ENCODE results near the gene IQSEC3. TPM values are rescaled to one million over a fixed set of nuclear protein-coding genes. Genes with fewer than 3 reads are reported as not detected.
"Not testable (repeated sequence)": the region's sequence is repeated elsewhere in the genome, so short reads cannot be mapped to it uniquely, and the experiment has no call there.

The IQSEC3 gene
- total RNA-seq, 1 donor from 2014 or later, result 0.82 TPM

DNA sequence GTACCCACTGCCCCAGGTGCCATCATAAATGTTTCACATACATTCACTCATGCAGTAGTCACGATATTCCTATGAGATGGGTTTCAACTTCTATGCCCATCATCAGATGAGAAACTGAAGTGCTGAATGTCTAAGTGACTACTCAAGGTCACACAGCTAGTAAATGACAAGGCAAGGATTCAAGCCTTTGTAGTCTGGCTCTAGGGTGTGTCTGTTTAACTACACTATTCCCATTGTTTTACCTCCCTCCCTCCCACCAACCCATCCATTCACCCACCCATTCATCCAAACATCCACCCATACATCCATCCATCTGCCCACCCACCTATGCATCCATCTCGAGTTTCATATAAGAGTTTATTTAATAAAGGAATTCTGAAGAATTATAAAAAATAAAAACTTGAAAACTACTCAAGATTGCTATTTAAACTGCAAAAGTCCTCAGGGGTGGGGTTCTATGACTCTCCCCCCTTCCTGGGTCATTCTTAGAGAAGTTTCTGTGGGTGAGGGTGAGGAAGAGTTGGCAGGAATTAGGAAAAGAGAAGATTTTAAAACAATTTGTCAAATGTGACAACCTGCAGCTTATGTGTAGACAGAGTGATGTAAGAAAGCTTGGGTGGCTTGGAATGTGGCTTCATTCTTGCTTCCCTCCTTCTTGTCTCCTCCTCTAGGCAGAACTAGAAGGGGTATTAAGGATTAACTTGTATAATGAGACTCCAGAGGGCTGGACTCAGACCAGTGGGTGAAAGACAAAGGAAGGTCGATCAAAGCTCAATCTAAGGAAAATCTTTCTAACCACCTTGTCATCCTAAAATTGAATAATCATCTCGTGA is 13.4 kb upstream of the IQSEC3 start:
- DNase-seq, result not testable (repeated sequence)

DNA sequence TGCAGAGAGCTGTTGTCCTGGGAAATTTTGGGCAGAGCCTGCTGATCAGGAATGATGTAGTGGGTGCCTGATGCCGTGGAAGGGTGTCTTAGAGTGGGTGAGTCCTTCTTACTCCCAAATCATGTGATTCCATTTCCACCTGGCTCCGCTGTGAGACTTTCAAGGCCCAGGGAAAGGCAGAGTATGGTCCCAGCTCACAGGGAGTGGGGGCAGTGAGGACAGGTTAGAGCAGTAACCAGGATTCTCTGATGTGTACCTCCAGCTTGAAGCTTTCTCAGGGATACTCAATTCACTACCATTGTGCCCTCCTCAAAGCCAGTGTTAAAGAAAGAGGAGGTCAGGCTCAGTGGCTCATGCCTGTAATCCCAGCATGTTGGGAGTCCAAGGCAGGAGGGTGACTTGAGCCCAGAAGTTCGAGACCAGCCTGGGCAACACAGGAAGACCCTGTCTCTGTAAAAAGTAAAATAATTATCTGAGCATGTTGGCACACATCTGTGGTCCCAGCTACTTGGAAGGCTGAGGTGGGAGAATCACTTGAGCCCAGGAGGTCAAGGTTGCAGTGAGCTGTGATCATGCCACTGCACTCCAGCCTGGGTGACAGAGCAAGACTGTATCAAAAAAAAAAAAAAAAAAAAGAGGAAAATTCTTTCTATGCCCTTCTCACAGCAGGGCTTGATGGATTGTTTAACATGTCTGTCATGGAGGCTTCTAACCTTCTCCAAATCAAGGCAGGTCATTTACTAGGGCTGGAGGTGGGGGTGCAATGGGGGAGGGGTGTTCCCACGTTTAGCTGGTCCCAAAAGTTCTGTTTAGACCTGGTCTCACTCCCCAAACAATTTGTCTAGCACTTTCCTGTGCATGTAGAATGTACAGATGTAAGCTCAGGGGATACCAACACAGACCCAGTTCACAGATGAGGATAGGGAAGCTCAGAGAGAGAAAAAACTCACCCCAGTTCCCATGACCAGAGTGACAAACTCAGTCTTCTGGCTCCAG is 12.5 kb upstream of the IQSEC3 start:
- DNase-seq, result no peak

DNA sequence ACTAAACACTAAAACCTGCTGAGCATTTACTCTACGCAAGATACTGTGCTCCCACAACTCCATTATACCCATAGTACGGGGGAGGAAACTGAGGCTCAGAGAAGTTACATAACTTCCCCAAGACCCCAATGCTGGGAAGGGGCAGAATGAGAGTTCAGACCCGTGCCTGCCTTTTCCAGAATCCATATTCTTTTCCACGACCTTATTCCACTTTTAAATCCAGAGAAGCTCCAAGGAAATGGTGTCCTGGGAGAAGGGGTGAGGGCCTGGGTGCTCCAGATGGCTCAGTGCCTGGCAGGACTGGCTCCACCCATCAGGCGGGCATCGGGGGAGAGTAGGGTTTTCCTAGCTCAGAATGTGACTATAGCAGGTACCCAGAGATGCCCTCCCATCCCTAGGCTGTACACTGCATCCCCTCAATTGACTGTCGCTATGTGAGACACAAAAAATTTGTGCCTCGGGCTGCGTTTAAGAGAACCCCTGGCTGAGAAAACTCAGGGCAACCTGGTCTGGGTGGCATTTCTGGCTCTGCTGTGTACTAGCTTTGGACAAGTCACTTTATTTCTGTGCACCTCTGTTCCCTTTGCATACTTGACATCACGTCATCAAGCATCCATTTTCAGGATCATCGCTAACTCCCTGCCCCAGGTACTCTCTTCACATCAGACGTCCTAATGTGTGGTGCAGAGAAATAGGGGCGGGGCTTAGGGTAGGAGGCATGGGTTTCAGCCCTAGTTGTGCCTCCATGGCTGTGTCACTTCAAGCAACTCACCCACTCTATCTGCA is 11.6 kb upstream of the IQSEC3 start:
- no peak for DNase-seq

DNA sequence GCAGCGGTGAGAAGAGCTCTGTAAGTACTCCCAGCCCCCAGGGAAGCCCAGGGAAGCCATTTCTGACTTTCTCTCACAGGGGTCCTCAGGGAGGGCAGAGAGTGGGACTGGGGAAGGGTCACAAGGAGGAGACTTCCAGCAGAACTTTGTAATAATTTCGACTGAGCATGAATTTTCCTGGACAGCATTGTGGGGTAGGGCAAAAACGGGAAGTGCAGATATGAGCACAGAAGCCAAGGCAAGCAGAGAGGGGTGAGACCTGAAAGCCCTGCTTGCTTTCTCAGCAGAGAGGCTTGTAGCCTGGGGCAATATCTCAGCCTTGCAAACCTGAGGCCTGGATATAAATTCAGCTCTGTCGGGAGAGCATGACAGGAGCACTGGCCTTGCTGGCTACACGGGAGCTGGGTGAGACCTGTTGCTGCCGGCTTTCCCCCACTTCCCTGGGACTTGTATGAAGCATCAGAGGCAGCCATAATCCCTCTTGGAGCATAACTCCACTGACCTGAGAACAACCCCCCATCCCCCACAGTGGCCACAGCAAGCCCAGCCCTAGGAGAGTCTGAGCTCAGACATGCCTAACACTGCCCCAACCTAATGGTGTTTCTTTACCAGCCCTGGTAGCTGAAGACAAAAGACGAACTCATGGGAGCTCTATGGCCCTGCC is 9.8 kb upstream of the IQSEC3 start:
- DNase-seq, result no peak

DNA sequence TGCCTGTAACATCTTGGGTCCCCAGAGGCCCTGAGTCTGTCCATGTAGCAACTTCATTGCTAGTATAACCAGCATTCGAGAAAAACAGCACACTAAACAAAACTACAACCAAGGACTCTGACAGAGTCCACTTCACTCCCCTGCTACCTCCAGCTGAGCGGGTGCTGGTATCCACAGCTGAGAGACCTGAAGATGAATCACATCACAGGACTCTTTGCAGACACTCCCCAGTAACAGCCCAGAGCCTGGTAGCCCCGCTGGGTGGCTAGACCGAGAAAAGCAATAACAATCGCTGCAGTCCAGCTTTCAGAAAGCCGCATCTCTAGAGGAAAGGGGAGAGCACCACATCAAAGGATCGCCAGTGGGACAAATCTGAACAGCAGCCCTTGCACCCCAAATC is 9.0 kb upstream of the IQSEC3 start:
- no peak for DNase-seq

DNA sequence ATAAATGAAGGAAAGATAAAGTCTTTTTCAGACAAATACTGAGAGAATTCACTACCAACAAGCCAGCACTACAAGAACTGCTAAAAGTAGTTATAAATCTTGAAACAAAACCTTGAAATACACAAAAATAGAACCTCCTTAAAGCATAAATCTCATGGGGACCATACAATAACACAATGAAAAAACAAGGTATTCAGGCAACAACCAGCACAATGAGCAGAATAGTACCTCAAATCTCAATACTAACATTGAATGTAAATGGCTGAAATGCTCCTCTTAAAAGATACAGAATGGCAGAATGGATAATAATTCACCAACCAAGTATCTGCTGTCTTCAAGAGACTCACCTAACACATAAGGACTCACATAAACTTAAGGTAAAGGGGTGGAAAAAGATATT is 7.7 kb upstream of the IQSEC3 start:
- DNase-seq, result no peak

DNA sequence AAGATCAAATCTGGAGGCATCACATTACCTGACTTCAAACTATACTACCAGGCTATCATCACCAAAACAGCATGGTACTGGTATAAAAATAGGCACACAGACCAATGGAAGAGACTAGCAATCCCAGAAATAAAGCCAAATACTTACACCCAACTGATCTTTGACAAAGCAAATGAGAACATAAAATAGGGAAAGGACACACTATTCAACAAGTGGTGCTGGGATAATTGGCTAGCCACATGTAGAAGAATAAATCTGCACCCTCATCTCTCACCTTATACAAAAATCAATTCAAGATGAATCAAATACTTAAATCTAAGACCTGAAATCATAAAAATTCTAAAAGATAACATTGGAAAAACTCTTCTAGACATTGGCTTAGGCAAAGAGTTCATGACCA is 4.7 kb upstream of the IQSEC3 start:
- DNase-seq, result not testable (repeated sequence)

DNA sequence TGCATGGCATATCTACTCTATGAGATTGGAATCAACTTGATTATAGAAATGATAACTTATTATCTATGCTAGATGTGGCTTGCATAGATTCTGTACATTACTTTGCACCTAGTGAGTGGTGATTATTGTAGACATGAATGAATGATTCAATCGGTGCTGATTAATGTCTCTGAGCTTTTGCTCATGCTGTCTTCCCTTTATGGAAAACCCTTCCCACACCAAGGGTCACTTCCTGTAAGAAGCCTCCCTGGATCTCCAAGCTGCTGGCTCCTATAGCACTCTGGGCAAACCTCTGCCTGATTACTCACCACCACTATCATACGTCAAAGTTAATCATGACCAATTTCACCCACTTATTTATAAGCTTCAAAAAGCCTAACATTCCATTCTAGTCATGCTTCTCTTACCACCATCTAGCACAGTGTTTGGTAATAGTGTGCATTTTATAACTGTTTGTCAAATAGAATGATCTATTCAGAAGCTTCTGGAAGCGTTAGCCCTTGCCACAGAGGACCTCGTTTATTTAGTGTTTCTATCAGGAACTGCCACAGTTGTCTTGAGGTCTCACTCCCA is 990 bp upstream of the IQSEC3 start:
- DNase-seq, result not testable (repeated sequence)

DNA sequence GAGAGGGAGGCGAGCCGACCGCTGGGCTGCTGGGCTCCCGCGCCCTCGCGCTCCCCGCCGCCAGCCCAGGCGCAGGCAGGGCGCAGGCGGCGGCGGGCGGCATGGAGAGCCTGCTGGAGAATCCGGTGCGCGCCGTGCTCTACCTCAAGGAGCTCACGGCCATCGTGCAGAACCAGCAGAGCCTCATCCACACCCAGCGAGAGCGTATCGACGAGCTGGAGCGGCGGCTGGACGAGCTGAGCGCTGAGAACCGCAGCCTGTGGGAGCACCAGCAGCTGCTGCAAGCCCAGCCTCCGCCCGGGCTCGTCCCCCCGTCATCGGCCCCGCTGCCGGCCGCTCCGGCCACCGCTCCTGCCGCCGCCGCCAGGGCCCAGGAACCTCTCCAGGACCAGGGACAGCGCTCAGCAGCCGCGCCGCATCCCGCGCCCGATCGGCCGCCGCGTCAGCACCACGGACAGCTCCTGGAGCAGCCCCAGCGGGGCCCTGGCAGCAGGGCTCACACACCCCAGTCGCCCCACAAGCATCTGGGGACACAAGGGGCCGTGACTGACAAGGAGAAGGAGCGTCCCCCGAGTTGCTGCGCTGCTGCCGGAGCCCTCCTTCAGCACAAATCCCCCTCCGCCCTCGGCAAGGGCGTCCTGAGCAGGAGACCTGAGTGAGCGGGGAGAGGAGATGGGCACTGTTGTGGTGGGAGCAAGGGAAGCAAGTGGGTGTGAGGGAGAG is 376 bp downstream of the IQSEC3 start:
- DNase-seq, result peak; percentile 73

DNA sequence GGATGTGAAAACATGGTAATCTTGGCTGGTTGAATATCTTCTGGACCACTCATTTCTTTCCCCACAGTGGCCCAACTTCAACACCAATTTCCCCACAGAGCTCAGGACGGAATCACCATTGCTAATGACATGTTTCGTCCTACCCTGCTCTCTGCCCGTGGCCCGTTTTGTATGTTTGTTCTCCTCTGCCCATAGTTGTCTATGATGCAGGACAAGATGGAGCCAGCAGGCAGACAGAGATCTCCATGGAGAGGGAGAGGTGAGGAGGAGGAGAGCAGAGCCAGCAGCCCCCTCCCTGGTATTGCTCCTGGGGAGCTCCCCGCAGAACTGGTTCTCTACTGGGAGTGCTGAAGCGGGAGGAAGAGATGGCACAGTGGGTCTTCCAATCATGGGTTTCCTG is 3.1 kb downstream of the IQSEC3 start:
- DNase-seq, result not testable (repeated sequence)

DNA sequence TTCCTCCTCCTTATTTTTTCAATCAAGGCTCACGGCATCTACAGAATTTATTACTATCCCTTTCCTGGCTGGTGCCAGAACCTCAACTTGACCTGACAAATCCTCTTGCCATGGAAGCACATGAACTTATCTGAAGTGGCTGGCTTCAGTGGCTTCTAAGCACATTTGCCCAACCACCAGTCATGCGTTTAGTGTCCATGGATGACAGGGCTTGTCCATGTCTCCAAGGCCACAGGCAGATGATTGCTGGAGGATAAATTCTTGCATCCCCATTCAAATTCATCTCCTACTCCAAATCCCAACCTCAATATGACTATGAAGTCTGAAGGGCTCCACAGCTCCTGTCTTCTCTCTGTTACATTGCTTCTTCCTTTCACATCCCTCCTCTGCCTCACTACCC is 4.0 kb downstream of the IQSEC3 start:
- DNase-seq, result not testable (repeated sequence)

DNA sequence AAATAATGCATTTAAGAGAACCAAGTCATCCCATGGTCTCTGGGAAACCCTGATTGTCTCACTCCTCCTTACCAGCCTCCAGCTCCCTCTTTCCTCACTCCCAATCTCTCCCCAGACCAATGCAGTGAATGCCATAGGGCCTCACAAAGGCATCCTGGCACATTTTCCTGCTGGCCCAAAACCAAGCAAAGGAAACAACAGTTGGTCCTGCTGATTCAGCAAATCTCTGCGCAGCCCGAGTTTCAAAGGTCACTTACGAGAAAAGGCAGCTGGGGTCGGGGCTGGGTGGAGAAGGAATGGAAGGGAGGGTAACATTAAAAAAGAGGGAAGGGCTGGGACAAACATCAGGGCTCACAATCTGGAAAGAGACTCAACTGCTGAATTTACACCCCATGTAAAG is 5.5 kb downstream of the IQSEC3 start:
- not testable (repeated sequence) for DNase-seq

DNA sequence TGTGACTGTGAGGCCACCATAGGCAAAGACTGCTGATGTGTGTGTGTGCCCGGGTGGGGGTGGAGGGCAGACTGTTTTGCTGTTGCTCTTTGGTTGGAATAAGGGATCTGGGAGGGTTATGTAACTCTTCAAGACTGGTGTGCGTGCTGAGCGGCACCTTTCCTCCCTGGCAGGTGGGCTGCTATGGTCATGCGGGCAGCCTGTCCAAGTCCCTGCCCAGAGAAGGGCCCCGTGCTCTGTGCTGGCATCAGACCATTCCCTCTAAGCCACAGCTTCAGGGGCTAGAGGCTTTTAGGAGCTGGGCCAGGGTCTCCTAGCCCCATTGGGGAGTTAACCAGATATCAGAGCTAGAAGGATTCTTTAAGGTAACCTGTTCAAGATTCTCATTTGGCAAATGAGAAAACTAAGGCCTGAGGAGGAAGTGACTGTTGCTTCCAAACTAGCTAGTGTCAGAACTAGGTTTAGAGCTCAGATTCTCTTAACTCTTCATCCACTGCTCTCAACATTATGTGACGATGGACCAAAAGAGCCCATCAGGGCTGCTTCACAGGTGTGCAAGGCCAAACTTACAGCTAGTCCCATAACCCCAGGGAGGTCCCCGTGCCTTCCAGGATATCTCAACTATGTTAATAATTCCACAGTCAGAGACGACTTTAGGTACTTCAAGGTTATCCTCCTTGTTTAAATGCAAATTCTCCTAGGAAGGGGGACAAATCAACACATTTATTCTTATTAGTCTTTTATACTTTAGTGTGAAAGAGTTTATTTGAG is 8.0 kb downstream of the IQSEC3 start:
- not testable (repeated sequence) for DNase-seq

DNA sequence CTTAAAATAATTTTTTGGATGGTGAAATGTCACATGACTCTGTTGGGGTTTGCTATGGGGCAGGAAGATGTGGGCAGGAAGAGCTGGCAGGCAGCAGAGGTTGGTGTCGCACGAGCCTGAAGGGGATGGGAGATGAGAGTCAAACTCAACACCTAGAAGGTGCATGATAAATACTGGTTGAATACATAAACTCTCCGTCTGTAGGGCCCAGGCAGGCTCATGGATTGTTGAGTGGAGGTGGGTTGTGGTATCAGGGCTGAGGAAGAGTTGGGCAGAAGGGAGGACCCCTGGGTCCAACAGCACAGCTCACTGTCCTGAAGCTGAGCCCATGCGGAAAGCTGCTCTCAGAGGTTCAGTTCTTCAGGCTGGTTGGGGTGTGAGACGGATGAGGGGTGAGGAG is 9.0 kb downstream of the IQSEC3 start:
- DNase-seq, result not testable (repeated sequence)

DNA sequence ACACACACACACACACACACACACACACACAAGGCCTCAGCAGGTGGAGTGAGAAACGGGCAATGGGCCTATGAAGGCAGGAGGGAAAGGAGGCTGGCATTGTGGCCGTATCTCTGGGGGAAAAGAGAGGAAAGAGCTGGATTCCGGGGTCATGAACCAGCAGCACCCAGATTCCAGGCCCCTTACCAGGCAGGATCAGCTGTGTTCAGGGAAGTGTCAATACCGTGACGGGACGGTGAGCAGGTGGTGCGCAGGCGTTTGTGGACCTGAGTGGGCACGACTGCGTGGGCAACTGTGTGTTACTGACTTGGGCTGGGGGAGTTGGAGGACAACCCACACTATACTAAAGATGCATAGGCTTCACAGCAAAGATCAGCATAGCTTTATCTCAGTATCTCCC is 9.5 kb downstream of the IQSEC3 start:
- not testable (repeated sequence) for DNase-seq

DNA sequence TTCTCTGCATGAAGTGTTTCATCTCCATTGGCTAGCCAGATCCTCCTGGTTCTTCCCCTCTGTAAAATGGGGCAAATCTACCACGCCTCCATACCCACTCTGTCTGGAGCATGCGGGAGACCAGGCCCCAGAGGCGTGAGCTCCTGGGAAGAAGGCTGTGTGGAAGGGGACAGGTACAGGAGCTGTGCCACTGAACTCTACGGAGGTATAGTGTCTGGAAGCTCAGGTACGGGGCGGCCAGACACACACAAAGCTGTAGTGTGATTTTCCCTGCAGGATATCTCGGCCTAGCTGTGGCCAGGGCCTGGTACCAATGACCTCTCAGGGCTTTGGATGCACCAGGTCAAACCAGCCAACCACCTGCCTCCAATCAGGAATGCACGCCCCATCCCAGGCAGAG is 10.0 kb downstream of the IQSEC3 start:
- not testable (repeated sequence) for DNase-seq

DNA sequence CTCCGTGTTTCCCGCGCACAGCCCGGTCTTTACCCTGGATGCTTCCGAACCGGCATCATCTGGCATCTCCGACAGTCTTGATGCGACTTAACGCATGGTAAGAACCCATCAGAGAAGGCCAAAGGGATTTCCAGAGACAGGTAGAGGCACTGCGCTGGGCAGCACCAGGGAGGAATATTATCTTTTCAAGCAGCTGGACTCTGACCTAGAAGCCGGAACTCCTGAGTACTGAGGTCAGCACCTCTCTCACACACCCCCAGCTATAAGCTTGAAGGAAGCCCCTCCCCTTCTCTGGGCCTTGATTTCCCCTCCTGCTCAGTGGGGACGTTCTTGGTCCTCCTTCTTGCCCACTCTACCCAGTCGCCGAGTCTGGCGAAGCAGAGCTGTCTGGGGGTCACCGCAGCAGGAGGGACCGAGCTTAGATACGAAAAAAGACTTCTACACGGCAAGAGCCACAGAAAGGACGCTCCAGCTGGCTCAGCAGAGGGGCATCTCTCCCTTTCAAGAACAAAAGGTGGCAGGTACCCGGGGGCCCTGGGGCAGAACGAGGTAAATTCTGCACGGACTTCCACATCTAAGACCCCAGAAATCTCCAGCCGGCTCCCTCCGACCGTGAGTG is 10.6 kb downstream of the IQSEC3 start:
- DNase-seq, result not testable (repeated sequence)

DNA sequence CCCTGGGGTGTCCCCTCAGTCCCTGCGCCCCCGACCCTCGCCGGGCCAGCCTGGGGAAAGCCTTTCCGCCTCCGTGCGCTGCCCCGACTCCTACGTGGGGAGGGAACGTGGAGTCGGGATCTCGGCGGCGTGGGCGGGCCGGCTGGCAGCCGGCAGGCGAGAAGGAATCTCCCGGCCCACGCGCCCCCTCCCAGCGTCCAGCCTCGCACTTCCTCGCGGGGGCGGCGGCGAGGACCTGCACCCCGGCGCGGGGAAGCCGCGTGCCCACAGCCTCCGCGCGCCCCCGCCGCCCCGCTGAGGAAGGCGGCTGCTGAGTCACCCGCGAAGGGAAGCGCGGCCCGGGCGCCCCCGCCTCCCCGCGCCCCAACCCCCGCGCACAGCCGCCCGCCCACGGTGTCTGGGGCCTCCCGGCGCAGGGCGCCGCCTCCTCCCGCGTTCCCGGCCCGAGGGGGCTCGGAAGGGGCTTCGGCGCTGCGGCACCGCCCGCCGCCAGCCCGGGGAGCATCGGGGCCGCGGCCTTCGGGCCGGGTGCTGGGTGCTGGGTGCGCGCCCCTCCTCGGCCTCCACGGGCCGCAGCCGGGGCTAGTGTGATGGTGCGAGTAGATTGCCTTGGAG is 11.3 kb downstream of the IQSEC3 start:
- DNase-seq, result not testable (repeated sequence)

DNA sequence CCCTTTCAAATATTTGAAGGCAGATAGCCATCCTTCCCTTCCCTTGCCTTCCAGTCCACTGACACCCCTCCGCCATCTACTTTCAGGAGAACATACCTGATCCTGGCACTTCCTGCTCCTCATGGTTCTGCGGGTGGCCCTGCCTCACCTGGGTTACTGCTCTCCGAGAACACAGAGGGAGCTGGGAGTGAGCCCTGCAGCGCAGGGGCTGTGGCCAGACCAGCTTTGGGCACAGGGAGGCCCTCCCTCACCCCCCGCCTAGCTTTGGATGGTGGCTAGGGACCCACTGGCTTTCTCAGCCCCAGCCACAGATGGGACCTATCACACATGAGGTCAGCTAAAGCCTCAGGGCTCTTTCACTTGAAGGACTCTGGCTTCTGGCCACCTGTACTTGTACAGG is 12.4 kb downstream of the IQSEC3 start:
- DNase-seq, result no peak
